Measurements from ENCODE around the gene CAPN14. TPM values are rescaled to one million over a fixed set of nuclear protein-coding genes. Genes with fewer than 3 reads are reported as not detected.

Gene CAPN14
- total and polyA plus RNA-seq, 10 donors, result 0.26 to 2.7 (median 0.92) TPM

DNA sequence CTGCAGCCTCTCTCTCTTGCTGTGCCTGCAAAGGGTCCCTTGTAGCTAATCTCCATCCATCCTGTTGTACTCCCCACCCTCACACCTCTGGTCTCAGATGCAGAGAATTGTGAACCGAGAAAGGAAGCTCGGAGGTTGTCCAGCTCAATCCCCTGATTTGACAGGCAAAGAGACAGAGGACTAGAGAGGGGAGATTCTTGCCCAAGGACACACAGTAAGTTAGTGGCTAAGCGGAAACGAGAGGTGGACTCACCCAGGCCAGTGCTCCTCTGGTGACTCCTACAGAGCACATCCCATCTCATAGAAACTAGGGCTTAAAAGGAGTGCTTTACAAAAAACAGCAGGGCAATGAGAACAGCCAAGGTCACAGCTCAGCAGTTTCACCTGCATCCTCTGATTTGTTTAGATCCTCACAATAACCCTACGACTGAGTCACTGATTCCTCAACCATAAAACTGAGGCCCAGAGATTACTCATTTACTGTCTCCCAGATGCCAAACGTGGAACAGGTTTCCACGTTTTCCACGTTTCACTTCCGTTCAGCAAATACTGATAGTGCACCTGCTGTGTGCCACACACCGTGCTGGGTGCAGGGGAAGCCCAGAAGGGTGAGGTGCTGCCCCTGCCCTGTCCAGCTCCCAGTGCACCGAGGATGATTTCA is 38.7 kb upstream of the CAPN14 start:
- no peak for TF ChIP-seq POLR2A (IDR thresholded peaks at IDR 0.05)
- TF ChIP-seq POLR2AphosphoS5 (IDR thresholded peaks at IDR 0.05), result peak in 1 of 3 donors; percentile 39
- TF ChIP-seq CTCF (IDR thresholded peaks at IDR 0.05 in 8 of 11, conservative IDR thresholded peaks at IDR 0.05 in 3 of 11), result no peak
- peaks cover 6 to 82% (median 61%) of the 10 kb centered on the region in 6 donors for H3K4me1 ChIP-seq
- 68 to 80% (median 77%) methylated on average over 11 of the region's 11 CpGs for WGBS, 5 donors

DNA sequence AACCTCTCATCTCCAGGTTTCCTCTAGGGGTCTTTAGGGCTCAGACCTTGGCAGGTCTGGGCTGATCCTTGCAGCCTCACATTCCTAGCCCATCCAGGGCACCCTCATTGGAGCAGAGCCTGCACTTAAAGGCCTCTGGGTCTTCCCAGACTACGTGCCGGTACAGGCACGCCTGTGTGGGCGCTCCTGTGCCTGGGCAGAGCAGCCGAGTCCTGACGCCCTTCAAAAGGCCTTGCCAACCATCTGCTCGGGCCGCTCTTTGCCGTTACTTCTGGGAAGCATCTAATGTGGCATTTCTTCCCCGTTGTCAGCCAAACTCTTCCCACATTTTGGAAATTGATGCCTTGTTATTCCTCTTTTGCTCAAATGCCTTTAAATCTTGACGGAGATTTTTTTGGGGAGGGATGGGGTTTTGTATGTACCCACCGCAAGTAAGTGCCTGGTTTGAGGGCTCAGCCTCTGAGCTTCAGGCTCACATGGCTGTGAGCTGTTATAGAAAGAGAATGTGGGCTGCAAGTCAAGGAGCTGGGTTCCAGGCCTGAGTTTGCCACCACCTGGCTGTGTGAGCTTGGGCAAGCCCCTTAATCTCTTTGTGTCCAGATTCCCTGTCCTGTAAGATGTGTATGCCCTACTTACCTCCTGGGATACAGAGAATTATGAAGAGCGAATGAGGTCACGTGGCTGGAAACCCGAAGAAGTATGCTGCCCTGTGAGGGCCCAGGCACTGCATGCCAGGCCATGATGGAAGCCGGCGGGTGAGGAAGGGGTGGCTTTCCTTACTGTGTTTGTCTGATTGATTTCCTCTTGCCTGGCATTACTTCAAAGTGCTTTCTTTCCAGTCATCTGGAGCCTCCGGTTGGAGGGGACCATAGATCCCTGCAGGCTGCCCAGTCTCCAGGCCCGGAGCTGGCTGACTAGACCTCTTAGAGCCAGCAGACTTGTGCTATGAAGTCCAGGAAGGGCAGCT is 37.2 kb upstream of the CAPN14 start:
- WGBS, 5 donors, result 94 to 95% (median 94%) methylated on average over 19 of the region's 19 CpGs
- Histone ChIP-seq H3K27ac (peak overlapping the region in 4 of 8 donors; percentile 37 to 85 (median 71)), H3K9me3 (no peaks in the 10 kb centered on the region), H3K4me3 (no peak overlapping the region), H3K36me3 (peaks cover 0 to 34% (median 2%) of the 10 kb centered on the region in 6 donors), H3K27me3 (replicated peaks in 1 of 7) (no peaks in the 10 kb centered on the region), H3K4me1 (peaks cover 6 to 87% (median 65%) of the 10 kb centered on the region in 6 donors)
- intact Hi-C loops (cut with DNase I; ENCODE audit: low total_unique reads), result no loop called here
- no peak for DNase-seq
- TF ChIP-seq POLR2A (IDR thresholded peaks at IDR 0.05) (no peak), POLR2AphosphoS5 (IDR thresholded peaks at IDR 0.05) (no peak), CTCF (IDR thresholded peaks at IDR 0.05 in 8 of 11, conservative IDR thresholded peaks at IDR 0.05 in 3 of 11) (no peak)

More for the DNA sequence above, 38.7 kb upstream of the CAPN14 start:
- Histone ChIP-seq H3K27me3 (replicated peaks in 1 of 7) (no peaks in the 10 kb centered on the region), H3K36me3 (peaks cover 0 to 27% (median 3%) of the 10 kb centered on the region in 6 donors), H3K9me3 (no peaks in the 10 kb centered on the region), H3K4me3 (peak overlapping the region in 1 of 8 donors; percentile 27), H3K27ac (peak overlapping the region in 5 of 8 donors; percentile 0 to 85 (median 69))
- intact Hi-C loops (cut with DNase I; ENCODE audit: low total_unique reads), result no loop called here
- DNase-seq, result no peak

- Histone ChIP-seq H3K36me3 (peaks cover 0 to 43% (median 3%) of the 10 kb centered on the region in 6 donors), H3K27ac (peak overlapping the region in 6 of 8 donors; percentile 26 to 85 (median 68)), H3K27me3 (replicated peaks in 1 of 7) (no peaks in the 10 kb centered on the region), H3K4me3 (no peak overlapping the region), H3K4me1 (peaks cover 6 to 80% (median 65%) of the 10 kb centered on the region in 6 donors), H3K9me3 (no peaks in the 10 kb centered on the region)
- 60 to 80% (median 76%) methylated on average over 13 of the region's 13 CpGs for WGBS, 5 donors
- no peak for DNase-seq
- intact Hi-C loops (cut with DNase I; ENCODE audit: low total_unique reads), result no loop called here
- TF ChIP-seq POLR2AphosphoS5 (IDR thresholded peaks at IDR 0.05) (no peak), CTCF (IDR thresholded peaks at IDR 0.05 in 8 of 11, conservative IDR thresholded peaks at IDR 0.05 in 3 of 11) (no peak), POLR2A (IDR thresholded peaks at IDR 0.05) (no peak)
Observed at GRCh38 chr2:31253356-31254131, 36.2 kb upstream of the CAPN14 start.
